Measurements from ENCODE around the gene MUC4. TPM values are rescaled to one million over a fixed set of nuclear protein-coding genes. Genes with fewer than 3 reads are reported as not detected.

The MUC4 gene
- total and polyA plus RNA-seq, 9 donors, result 0.02 to 0.99 (median 0.31) TPM; not detected in 2

- TF ChIP-seq POLR2A (IDR thresholded peaks at IDR 0.05), result no peak
- H3K27ac ChIP-seq, result no peak overlapping the region
- no peaks in the 10 kb centered on the region for H3K36me3 ChIP-seq
- intact Hi-C loops (cut with DNase I), result no loop called here
- H3K4me3 ChIP-seq, result no peak overlapping the region
- H3K4me1 ChIP-seq (ENCODE audit: insufficient read depth), result peaks cover 7% of the 10 kb centered on the region
- no peaks in the 10 kb centered on the region for H3K9me3 ChIP-seq
- peak in 1 of 5 donors; percentile 9 for DNase-seq
- no peaks in the 10 kb centered on the region for H3K27me3 ChIP-seq
- 85 to 88% (median 85%) methylated on average over 20 of the region's 20 CpGs for WGBS, 3 donors
Measured at GRCh38 chr3:195853036-195853435, 41.3 kb upstream of the MUC4 start.

GRCh38 chr3:195850857-195851543 is 39.3 kb upstream of the MUC4 start:
- 10 to 23% (median 11%) methylated on average over 31 of the region's 31 CpGs for WGBS, 3 donors
- Histone ChIP-seq H3K36me3 (no peaks in the 10 kb centered on the region), H3K27me3 (no peaks in the 10 kb centered on the region), H3K9me3 (no peaks in the 10 kb centered on the region), H3K4me1 (ENCODE audit: insufficient read depth) (peaks cover 7% of the 10 kb centered on the region), H3K4me3 (no peak overlapping the region), H3K27ac (no peak overlapping the region)
- intact Hi-C loops (cut with DNase I), result no loop called here
- TF ChIP-seq EP300 (IDR thresholded peaks at IDR 0.05) (no peak), CTCF (IDR thresholded peaks at IDR 0.05) (peak; percentile 96 to 99 (median 99)), POLR2A (IDR thresholded peaks at IDR 0.05) (no peak)
- DNase-seq, result peak; percentile 81 to 93 (median 88)

GRCh38 chr3:195849322-195850074 is 37.8 kb upstream of the MUC4 start:
- H3K4me3 ChIP-seq, result no peak overlapping the region
- H3K27me3 ChIP-seq, result no peaks in the 10 kb centered on the region
- intact Hi-C loops (cut with DNase I), result no loop called here
- peak in 2 of 5 donors; percentile 63 to 83 for DNase-seq
- no peaks in the 10 kb centered on the region for H3K36me3 ChIP-seq
- no peak for TF ChIP-seq POLR2A (IDR thresholded peaks at IDR 0.05)
- peak in 1 of 3 donors; percentile 39 for TF ChIP-seq CTCF (IDR thresholded peaks at IDR 0.05)
- WGBS, 3 donors, result 77 to 91% (median 81%) methylated on average over 53 of the region's 53 CpGs
- H3K9me3 ChIP-seq, result no peaks in the 10 kb centered on the region
- H3K4me1 ChIP-seq (ENCODE audit: insufficient read depth), result peaks cover 7% of the 10 kb centered on the region
- H3K27ac ChIP-seq, result no peak overlapping the region

- no peak for TF ChIP-seq EP300 (IDR thresholded peaks at IDR 0.05)
- intact Hi-C loops (cut with DNase I), result no loop called here
- H3K36me3 ChIP-seq, result no peaks in the 10 kb centered on the region
Measured at GRCh38 chr3:195847055-195847950, 35.6 kb upstream of the MUC4 start.

GRCh38 chr3:195845483-195845882 is 33.8 kb upstream of the MUC4 start:
- TF ChIP-seq POLR2A (IDR thresholded peaks at IDR 0.05) (no peak), CTCF (IDR thresholded peaks at IDR 0.05) (no peak), EP300 (IDR thresholded peaks at IDR 0.05) (no peak)
- no peak overlapping the region for H3K4me3 ChIP-seq
- no peaks in the 10 kb centered on the region for H3K9me3 ChIP-seq
- DNase-seq, result no peak
- H3K4me1 ChIP-seq (ENCODE audit: insufficient read depth), result peaks cover 3% of the 10 kb centered on the region
- no peaks in the 10 kb centered on the region for H3K36me3 ChIP-seq
- intact Hi-C loops (cut with DNase I), result no loop called here
- no peaks in the 10 kb centered on the region for H3K27me3 ChIP-seq
- WGBS, 3 donors, result 84 to 91% (median 90%) methylated on average over 6 of the region's 6 CpGs
- H3K27ac ChIP-seq, result no peak overlapping the region

More at GRCh38 chr3:195847055-195847950, 35.6 kb upstream of the MUC4 start:
- WGBS, 3 donors, result 71 to 84% (median 75%) methylated on average over 24 of the region's 24 CpGs
- peaks cover 7% of the 10 kb centered on the region for H3K4me1 ChIP-seq (ENCODE audit: insufficient read depth)
- DNase-seq, result no peak
- no peak overlapping the region for H3K4me3 ChIP-seq
- no peaks in the 10 kb centered on the region for H3K27me3 ChIP-seq
- no peaks in the 10 kb centered on the region for H3K9me3 ChIP-seq
- H3K27ac ChIP-seq, result no peak overlapping the region
